HG03060 (cell line): ENCODE results near the gene ATP6V0E1.
A peak's percentile ranks its signal among the peaks of the same experiment; 100 is the strongest.
"Not testable (repeated sequence)": the region's sequence is repeated elsewhere in the genome, so short reads cannot be mapped to it uniquely, and the experiment has no call there.

Experiments used
- ATAC-seq: cut with Tn5 transposase; IDR thresholded peaks from one replicate; pipeline ENCODE4 v1.9.1; 2021; ENCODE audit warnings: low read depth, moderate number of reproducible peaks; ENCODE audit not compliant: unreplicated experiment

ATP6V0E1 gene

GRCh38 chr5:173032730-173033129 lies 49.2 kb downstream of the ATP6V0E1 start:
- no peak for ATAC-seq

- ATAC-seq, result no peak
Observed at GRCh38 chr5:173033923-173034322, 50.4 kb downstream of the ATP6V0E1 start.

GRCh38 chr5:173035904-173036707 lies 52.5 kb downstream of the ATP6V0E1 start:
- no peak for ATAC-seq

- no peak for ATAC-seq
Observed at GRCh38 chr5:173039188-173039587, 55.6 kb downstream of the ATP6V0E1 start.

GRCh38 chr5:173039964-173040363 lies 56.4 kb downstream of the ATP6V0E1 start:
- ATAC-seq, result no peak

GRCh38 chr5:173041881-173042762 lies 58.6 kb downstream of the ATP6V0E1 start:
- ATAC-seq, result no peak

GRCh38 chr5:173042763-173043107 lies 59.2 kb downstream of the ATP6V0E1 start:
- no peak for ATAC-seq

- no peak for ATAC-seq
Observed at GRCh38 chr5:173045474-173045873, 61.9 kb downstream of the ATP6V0E1 start.

- not testable (repeated sequence) for ATAC-seq
Observed at GRCh38 chr5:173047096-173047837, 63.7 kb downstream of the ATP6V0E1 start.

GRCh38 chr5:173047838-173048105 lies 64.2 kb downstream of the ATP6V0E1 start:
- no peak for ATAC-seq

GRCh38 chr5:173050791-173051190 lies 67.2 kb downstream of the ATP6V0E1 start:
- no peak for ATAC-seq

- ATAC-seq, result no peak
Observed at GRCh38 chr5:173051746-173052145, 68.2 kb downstream of the ATP6V0E1 start.

- ATAC-seq, result no peak
Observed at GRCh38 chr5:173053041-173053440, 69.5 kb downstream of the ATP6V0E1 start.

- ATAC-seq, result no peak
Observed at GRCh38 chr5:173055042-173055721, 71.6 kb downstream of the ATP6V0E1 start.

- ATAC-seq, result peak; percentile 3
Observed at GRCh38 chr5:173055722-173055982, 72.1 kb downstream of the ATP6V0E1 start.

- peak; percentile 57 for ATAC-seq
Observed at GRCh38 chr5:173055983-173056782, 72.6 kb downstream of the ATP6V0E1 start, which contains the start of gene CREBRF. Gene CREBRF, plus strand, starts transcription at chr5:173056352. Its CDS starts 24,424 bp downstream, at chr5:173080776.

- ATAC-seq, result no peak
Observed at GRCh38 chr5:173056783-173057061, 73.2 kb downstream of the ATP6V0E1 start.

GRCh38 chr5:173057062-173057924 lies 73.7 kb downstream of the ATP6V0E1 start:
- ATAC-seq, result peak; percentile 64

- no peak for ATAC-seq
Observed at GRCh38 chr5:173062141-173062540, 78.6 kb downstream of the ATP6V0E1 start.
